Thymus (tissue), 11 donors: ENCODE results near the gene APBA1. TPM values are rescaled to one million over a fixed set of nuclear protein-coding genes. Genes with fewer than 3 reads are reported as not detected.

Experiments
- DNase-seq, 9 donors: peaks; one replicate each; pipeline ENCODE4 v3.0.0-alpha.2; 2013; ENCODE audit warnings: low spot score in 9 of 9, low read depth in 6 of 9, missing footprints in 1 of 9
- H3K27ac ChIP-seq, 2 donors: one replicate each; pipeline ENCODE4 v1.5.1; 2013; ENCODE audit warnings: control low read depth in 1 of 2, low read depth in 1 of 2, low read length in 1 of 2, mild to moderate bottlenecking in 1 of 2, moderate library complexity in 1 of 2
- H3K27me3 ChIP-seq, 2 donors: one replicate each; pipeline ENCODE4 v1.5.1; 2013; ENCODE audit warnings: low read length in 1 of 2; ENCODE audit not compliant: control insufficient read depth in 2 of 2, insufficient read depth in 1 of 2
- H3K36me3 ChIP-seq, 2 donors: one replicate each; pipeline ENCODE4 v1.5.1; 2013; ENCODE audit warnings: low read length in 1 of 2, mild to moderate bottlenecking in 1 of 2, moderate library complexity in 1 of 2; ENCODE audit not compliant: control insufficient read depth in 2 of 2, insufficient read depth in 2 of 2
- H3K4me1 ChIP-seq, 2 donors: one replicate each; pipeline ENCODE4 v1.5.1; 2013; ENCODE audit warnings: low read length in 2 of 2; ENCODE audit not compliant: control insufficient read depth in 2 of 2, insufficient read depth in 2 of 2
- H3K4me3 ChIP-seq, 2 donors: one replicate each; pipeline ENCODE4 v1.5.1; 2013; ENCODE audit warnings: low read length in 2 of 2, control low read depth in 1 of 2, mild to moderate bottlenecking in 1 of 2
- H3K9me3 ChIP-seq, 2 donors: one replicate each; pipeline ENCODE4 v1.5.1; 2013; ENCODE audit warnings: low read length in 1 of 2, mild to moderate bottlenecking in 1 of 2; ENCODE audit not compliant: control insufficient read depth in 2 of 2, insufficient read depth in 1 of 2
- WGBS: extraction: QIAGEN DNeasy Blood & Tissue Kit; methylation state at CpG from one replicate; pipeline ENCODE4 v1.1.7; 2013; 5-methylcytosine and 5-hydroxymethylcytosine counted together
- polyA plus RNA-seq: library from polyadenylated mRNA; stranded (reverse); fragments of 200-250 nt; gene quantifications from one replicate; pipeline ENCODE4 v1.2.3, GENCODE V29; 2013
- total RNA-seq: library from RNA; stranded (reverse); fragments of 120-200 nt; gene quantifications from one replicate; pipeline ENCODE4 v1.2.4, GENCODE V29; 2013
- donor health status: healthy.

APBA1 gene
- total and polyA plus RNA-seq, 2 donors = 0.80 to 0.90 TPM

- no peak overlapping the region for H3K4me3 ChIP-seq
- no peaks in the 10 kb centered on the region for H3K4me1 ChIP-seq
- H3K9me3 ChIP-seq = peaks cover 0 to 9% of the 10 kb centered on the region in 2 donors
- no peak overlapping the region for H3K27ac ChIP-seq
- 83% methylated on average over 3 of the region's 3 CpGs for WGBS
- no peak for DNase-seq
- H3K36me3 ChIP-seq = no peaks in the 10 kb centered on the region
- H3K27me3 ChIP-seq = no peaks in the 10 kb centered on the region
Observed at GRCh38 chr9:69513141-69513820, 158.9 kb downstream of the APBA1 start.

- WGBS = 75% methylated on average over 1 of the region's 1 CpG
- Histone ChIP-seq H3K4me3 (no peak overlapping the region), H3K36me3 (no peaks in the 10 kb centered on the region), H3K27me3 (no peaks in the 10 kb centered on the region), H3K27ac (no peak overlapping the region), H3K4me1 (no peaks in the 10 kb centered on the region), H3K9me3 (no peaks in the 10 kb centered on the region)
- no peak for DNase-seq
Observed at GRCh38 chr9:69504058-69504457, 168.1 kb downstream of the APBA1 start.

GRCh38 chr9:69502671-69503301, 169.4 kb downstream of the APBA1 start:
- DNase-seq = no peak
- no peak overlapping the region for H3K4me3 ChIP-seq
- 93% methylated on average over 4 of the region's 4 CpGs for WGBS
- no peaks in the 10 kb centered on the region for H3K27me3 ChIP-seq
- no peaks in the 10 kb centered on the region for H3K36me3 ChIP-seq
- H3K9me3 ChIP-seq = no peaks in the 10 kb centered on the region
- H3K27ac ChIP-seq = no peak overlapping the region
- no peaks in the 10 kb centered on the region for H3K4me1 ChIP-seq

GRCh38 chr9:69500896-69501295, 171.3 kb downstream of the APBA1 start:
- DNase-seq = no peak
- no peaks in the 10 kb centered on the region for H3K9me3 ChIP-seq
- no peaks in the 10 kb centered on the region for H3K27me3 ChIP-seq
- WGBS = 92% methylated on average over 6 of the region's 6 CpGs
- no peak overlapping the region for H3K27ac ChIP-seq
- no peaks in the 10 kb centered on the region for H3K36me3 ChIP-seq
- H3K4me1 ChIP-seq = no peaks in the 10 kb centered on the region
- H3K4me3 ChIP-seq = no peak overlapping the region

GRCh38 chr9:69499959-69500358, 172.2 kb downstream of the APBA1 start:
- Histone ChIP-seq H3K27me3 (no peaks in the 10 kb centered on the region), H3K4me3 (no peak overlapping the region), H3K4me1 (no peaks in the 10 kb centered on the region), H3K27ac (no peak overlapping the region), H3K9me3 (no peaks in the 10 kb centered on the region), H3K36me3 (no peaks in the 10 kb centered on the region)
- WGBS = 87% methylated on average over 4 of the region's 4 CpGs
- no peak for DNase-seq

- 87% methylated on average over 6 of the region's 6 CpGs for WGBS
- Histone ChIP-seq H3K27me3 (no peaks in the 10 kb centered on the region), H3K4me3 (no peak overlapping the region), H3K27ac (no peak overlapping the region), H3K9me3 (no peaks in the 10 kb centered on the region), H3K36me3 (no peaks in the 10 kb centered on the region), H3K4me1 (no peaks in the 10 kb centered on the region)
- DNase-seq = no peak
Observed at GRCh38 chr9:69499407-69499806, 172.8 kb downstream of the APBA1 start.

GRCh38 chr9:69498470-69498869, 173.7 kb downstream of the APBA1 start:
- Histone ChIP-seq H3K27me3 (no peaks in the 10 kb centered on the region), H3K4me3 (no peak overlapping the region), H3K4me1 (no peaks in the 10 kb centered on the region), H3K36me3 (no peaks in the 10 kb centered on the region), H3K9me3 (no peaks in the 10 kb centered on the region), H3K27ac (no peak overlapping the region)
- DNase-seq = no peak
- WGBS = 96% methylated on average over 3 of the region's 3 CpGs

- H3K4me3 ChIP-seq = no peak overlapping the region
- no peaks in the 10 kb centered on the region for H3K9me3 ChIP-seq
- no peaks in the 10 kb centered on the region for H3K27me3 ChIP-seq
- no peak for DNase-seq
- H3K36me3 ChIP-seq = no peaks in the 10 kb centered on the region
- H3K27ac ChIP-seq = no peak overlapping the region
- 81% methylated on average over 4 of the region's 4 CpGs for WGBS
- H3K4me1 ChIP-seq = no peaks in the 10 kb centered on the region
Observed at GRCh38 chr9:69497816-69498215, 174.4 kb downstream of the APBA1 start.

GRCh38 chr9:69496846-69497450, 175.2 kb downstream of the APBA1 start:
- H3K4me1 ChIP-seq = no peaks in the 10 kb centered on the region
- WGBS = 94% methylated on average over 4 of the region's 4 CpGs
- DNase-seq = no peak
- no peaks in the 10 kb centered on the region for H3K9me3 ChIP-seq
- no peaks in the 10 kb centered on the region for H3K36me3 ChIP-seq
- no peak overlapping the region for H3K4me3 ChIP-seq
- no peak overlapping the region for H3K27ac ChIP-seq
- H3K27me3 ChIP-seq = no peaks in the 10 kb centered on the region
